Measurements from ENCODE around the gene TRRAP.

The TRRAP gene

GRCh38 chr7:99016196-99016595, 137.9 kb downstream of the TRRAP start (continued):
- TF ChIP-seq ZNF449 (tag by site-specific recombination; IDR thresholded peaks at IDR 0.05) (no peak), ZNF202 (tag by site-specific recombination; IDR thresholded peaks at IDR 0.05; ENCODE audit: borderline replicate concordance) (no peak), ZNF248 (tag by site-specific recombination; IDR thresholded peaks at IDR 0.05) (no peak), ZNF600 (tag by site-specific recombination; IDR thresholded peaks at IDR 0.05) (no peak), ZNF626 (tag by site-specific recombination; IDR thresholded peaks at IDR 0.05) (no peak), ZNF501 (tag by site-specific recombination; IDR thresholded peaks at IDR 0.05) (no peak), YY1 (tag by site-specific recombination; IDR thresholded peaks at IDR 0.05) (no peak)
- TF ChIP-seq, protein P1, sequence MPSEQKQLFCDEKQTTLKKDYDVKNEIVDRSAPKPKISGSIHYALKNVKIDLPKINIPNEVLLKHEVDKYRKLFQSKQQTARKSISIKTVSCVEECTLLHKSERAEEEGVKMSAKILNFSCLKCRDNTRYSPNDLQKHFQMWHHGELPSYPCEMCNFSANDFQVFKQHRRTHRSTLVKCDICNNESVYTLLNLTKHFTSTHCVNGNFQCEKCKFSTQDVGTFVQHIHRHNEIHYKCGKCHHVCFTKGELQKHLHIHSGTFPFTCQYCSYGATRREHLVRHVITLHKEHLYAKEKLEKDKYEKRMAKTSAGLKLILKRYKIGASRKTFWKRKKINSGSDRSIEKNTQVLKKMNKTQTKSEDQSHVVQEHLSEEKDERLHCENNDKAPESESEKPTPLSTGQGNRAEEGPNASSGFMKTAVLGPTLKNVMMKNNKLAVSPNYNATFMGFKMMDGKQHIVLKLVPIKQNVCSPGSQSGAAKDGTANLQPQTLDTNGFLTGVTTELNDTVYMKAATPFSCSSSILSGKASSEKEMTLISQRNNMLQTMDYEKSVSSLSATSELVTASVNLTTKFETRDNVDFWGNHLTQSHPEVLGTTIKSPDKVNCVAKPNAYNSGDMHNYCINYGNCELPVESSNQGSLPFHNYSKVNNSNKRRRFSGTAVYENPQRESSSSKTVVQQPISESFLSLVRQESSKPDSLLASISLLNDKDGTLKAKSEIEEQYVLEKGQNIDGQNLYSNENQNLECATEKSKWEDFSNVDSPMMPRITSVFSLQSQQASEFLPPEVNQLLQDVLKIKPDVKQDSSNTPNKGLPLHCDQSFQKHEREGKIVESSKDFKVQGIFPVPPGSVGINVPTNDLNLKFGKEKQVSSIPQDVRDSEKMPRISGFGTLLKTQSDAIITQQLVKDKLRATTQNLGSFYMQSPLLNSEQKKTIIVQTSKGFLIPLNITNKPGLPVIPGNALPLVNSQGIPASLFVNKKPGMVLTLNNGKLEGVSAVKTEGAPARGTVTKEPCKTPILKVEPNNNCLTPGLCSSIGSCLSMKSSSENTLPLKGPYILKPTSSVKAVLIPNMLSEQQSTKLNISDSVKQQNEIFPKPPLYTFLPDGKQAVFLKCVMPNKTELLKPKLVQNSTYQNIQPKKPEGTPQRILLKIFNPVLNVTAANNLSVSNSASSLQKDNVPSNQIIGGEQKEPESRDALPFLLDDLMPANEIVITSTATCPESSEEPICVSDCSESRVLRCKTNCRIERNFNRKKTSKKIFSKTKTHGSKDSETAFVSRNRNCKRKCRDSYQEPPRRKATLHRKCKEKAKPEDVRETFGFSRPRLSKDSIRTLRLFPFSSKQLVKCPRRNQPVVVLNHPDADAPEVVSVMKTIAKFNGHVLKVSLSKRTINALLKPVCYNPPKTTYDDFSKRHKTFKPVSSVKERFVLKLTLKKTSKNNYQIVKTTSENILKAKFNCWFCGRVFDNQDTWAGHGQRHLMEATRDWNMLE (tag by site-specific recombination; conservative IDR thresholded peaks at IDR 0.05; ENCODE audit: low read depth) = no peak

GRCh38 chr7:99019523-99020412, 141.4 kb downstream of the TRRAP start:
- ChIA-PET POLR2A (no interaction called here), CTCF (no interaction called here)
- H3K36me3 ChIP-seq (ENCODE audit: control insufficient read depth in 2 of 2, insufficient read depth in 1 of 2, low read length in 2 of 2) = peaks cover 19 to 23% of the 10 kb centered on the region in 2 experiments
- no peak overlapping the region for H3K4me3 ChIP-seq (ENCODE audit: low read depth, low read length)
- no peak overlapping the region for H3K27ac ChIP-seq (ENCODE audit: extremely low read depth, low read depth, low read length)
- no peaks in the 10 kb centered on the region for H3K9me3 ChIP-seq (ENCODE audit: control insufficient read depth, insufficient read depth, low read depth, low read length)
- H3K4me1 ChIP-seq (ENCODE audit: control insufficient read depth, insufficient read depth, low read length) = peaks cover 2% of the 10 kb centered on the region; the same call in 1 of the 2 replicates
- no peak for TF ChIP-seq GFI1B (tag by site-specific recombination; IDR thresholded peaks at IDR 0.05)
- no peak for TF ChIP-seq GLIS2 (tag by site-specific recombination; IDR thresholded peaks at IDR 0.05)
- TF ChIP-seq SALL2 (tag by site-specific recombination; IDR thresholded peaks at IDR 0.05; ENCODE audit: borderline replicate concordance) = no peak

- Histone ChIP-seq H3K27ac (ENCODE audit: extremely low read depth, low read depth, low read length) (no peak overlapping the region), H3K9me3 (ENCODE audit: control insufficient read depth, insufficient read depth, low read depth, low read length) (no peaks in the 10 kb centered on the region), H3K4me1 (ENCODE audit: control insufficient read depth, insufficient read depth, low read length) (peaks cover 2% of the 10 kb centered on the region; the same call in 1 of the 2 replicates), H3K4me3 (ENCODE audit: low read depth, low read length) (no peak overlapping the region), H3K36me3 (ENCODE audit: control insufficient read depth in 2 of 2, insufficient read depth in 1 of 2, low read length in 2 of 2) (peaks cover 14 to 17% of the 10 kb centered on the region in 2 experiments)
- ChIA-PET CTCF (interaction anchor here (1.4 kb wide), 1 partner anchor 20 kb away, joined by 3 read pairs; no protein-coding TSS in a partner anchor), POLR2A (no interaction called here)
- TF ChIP-seq PRDM4 (tag by site-specific recombination; IDR thresholded peaks at IDR 0.05) = no peak
- TF ChIP-seq REST (tag by site-specific recombination; IDR thresholded peaks at IDR 0.05) = no peak
- TF ChIP-seq OVOL3 (tag by site-specific recombination; IDR thresholded peaks at IDR 0.05) = no peak
- no peak for TF ChIP-seq ZNF138 (tag by site-specific recombination; IDR thresholded peaks at IDR 0.05; ENCODE audit: borderline replicate concordance)
- TF ChIP-seq ZNF571 (tag by site-specific recombination; IDR thresholded peaks at IDR 0.05) = no peak
- TF ChIP-seq HOXD13 (CRISPR knock-in tag; IDR thresholded peaks at IDR 0.05; ENCODE audit: borderline replicate concordance) = no peak
- TF ChIP-seq AEBP2 (tag by site-specific recombination; IDR thresholded peaks at IDR 0.05; ENCODE audit: borderline replicate concordance) = no peak
- TF ChIP-seq ZNF626 (tag by site-specific recombination; IDR thresholded peaks at IDR 0.05) = no peak
Measured at GRCh38 chr7:99020413-99020715, 142.0 kb downstream of the TRRAP start.

All from HEK293 (cell line).